ENCODE data around the gene RHO.

RHO gene

GRCh38 chr3:129563332-129563731 lies 34.9 kb downstream of the RHO start:
- no peak for DNase-seq

GRCh38 chr3:129563850-129564535 lies 35.6 kb downstream of the RHO start:
- no peak for DNase-seq

GRCh38 chr3:129564981-129565644 lies 36.7 kb downstream of the RHO start:
- DNase-seq = no peak

GRCh38 chr3:129565902-129566301 lies 37.5 kb downstream of the RHO start:
- no peak for DNase-seq

GRCh38 chr3:129567176-129567705 lies 38.8 kb downstream of the RHO start:
- no peak for DNase-seq

- no peak for DNase-seq
Observed at GRCh38 chr3:129567939-129568338, 39.5 kb downstream of the RHO start.

GRCh38 chr3:129569856-129570255 lies 41.4 kb downstream of the RHO start:
- DNase-seq = no peak

- no peak for DNase-seq
Observed at GRCh38 chr3:129571605-129572547, 43.4 kb downstream of the RHO start.

GRCh38 chr3:129572603-129573002 lies 44.2 kb downstream of the RHO start:
- no peak for DNase-seq

- no peak for DNase-seq
Observed at GRCh38 chr3:129573493-129573892, 45.1 kb downstream of the RHO start.

GRCh38 chr3:129574206-129574605 lies 45.8 kb downstream of the RHO start:
- DNase-seq = no peak

- DNase-seq = no peak
Observed at GRCh38 chr3:129575233-129575996, 47.0 kb downstream of the RHO start.

GRCh38 chr3:129575997-129576384 lies 47.6 kb downstream of the RHO start:
- DNase-seq = no peak

- peak; percentile 31 for DNase-seq
Observed at GRCh38 chr3:129576514-129577352, 48.3 kb downstream of the RHO start.

- DNase-seq = no peak
Observed at GRCh38 chr3:129577366-129577765, 48.9 kb downstream of the RHO start.

GRCh38 chr3:129577925-129578786 lies 49.7 kb downstream of the RHO start:
- no peak for DNase-seq

- no peak for DNase-seq
Observed at GRCh38 chr3:129579991-129580390, 51.6 kb downstream of the RHO start.

GRCh38 chr3:129581623-129582022 lies 53.2 kb downstream of the RHO start:
- DNase-seq = no peak

GRCh38 chr3:129582799-129583198 lies 54.4 kb downstream of the RHO start:
- no peak for DNase-seq

- no peak for DNase-seq
Observed at GRCh38 chr3:129583289-129583688, 54.9 kb downstream of the RHO start.

GRCh38 chr3:129584631-129585030 lies 56.2 kb downstream of the RHO start:
- DNase-seq = no peak

All from activated CD4-positive, alpha-beta T cell treated with anti-CD3 and anti-CD28 coated beads for 48 hours (primary cell).